ENCODE measurements around the gene MN1. TPM values are rescaled to one million over a fixed set of nuclear protein-coding genes. Genes with fewer than 3 reads are reported as not detected.
A peak's percentile ranks its signal among the peaks of the same experiment; 100 is the strongest.

Gene MN1
- total RNA-seq, 4 donors from 2014 or later, result 2.0 to 9.7 (median 8.2) TPM

DNA sequence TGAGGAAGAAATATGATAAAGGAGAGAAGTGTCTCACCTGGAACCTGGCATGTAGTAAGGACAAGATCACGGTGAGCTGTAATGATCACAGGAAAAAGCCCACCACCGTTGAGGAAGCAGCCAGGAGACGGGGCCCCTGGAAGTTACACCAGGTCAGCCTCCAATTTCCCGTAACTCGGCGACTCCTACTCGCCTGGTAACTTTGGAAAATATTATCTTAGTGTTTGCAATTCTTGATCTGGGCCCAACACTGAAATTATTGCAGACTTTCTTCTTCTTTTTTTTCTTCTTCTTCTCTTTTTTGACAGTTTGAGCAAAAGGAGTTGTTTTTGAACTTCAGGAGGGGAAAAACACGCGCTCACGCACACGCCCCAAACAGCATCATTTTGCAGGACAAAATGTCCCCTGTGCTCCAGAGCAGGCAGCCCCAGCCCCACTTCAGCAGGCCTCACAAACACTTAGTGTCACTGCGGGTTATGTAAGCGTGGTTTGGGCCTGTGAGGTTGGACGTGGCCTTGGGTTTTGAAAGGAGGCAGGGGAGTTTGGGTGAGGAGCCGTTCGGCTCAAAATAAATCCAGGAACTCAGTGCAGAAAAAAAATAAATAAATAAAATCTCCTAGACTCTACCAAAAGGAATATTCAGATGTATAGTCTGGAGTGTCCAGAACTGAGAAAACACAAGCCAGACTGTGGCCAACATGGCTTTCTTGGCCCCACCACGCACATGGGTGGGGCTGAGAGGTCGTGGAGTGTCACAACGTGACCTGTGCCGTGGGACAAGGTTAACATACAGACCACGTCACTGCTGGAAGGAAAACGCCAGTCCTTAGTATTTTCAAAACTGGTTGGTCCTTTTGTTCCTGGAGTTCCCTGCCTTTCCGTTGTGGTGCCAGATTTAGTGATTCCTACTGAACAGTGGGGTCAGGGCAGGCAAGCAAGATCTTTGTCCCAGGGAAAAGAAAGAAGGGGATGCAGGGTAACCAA, 26.3 kb upstream of the MN1 start:
- intact Hi-C loops (cut with DNase I; ENCODE audit: low total_unique reads), result no loop called here
- no peak for TF ChIP-seq POLR2A (IDR thresholded peaks at IDR 0.05)
- TF ChIP-seq CTCF (IDR thresholded peaks at IDR 0.05), result no peak
- H3K4me1 ChIP-seq, result no peaks in the 10 kb centered on the region
- H3K27me3 ChIP-seq, result no peaks in the 10 kb centered on the region
- H3K36me3 ChIP-seq, result no peaks in the 10 kb centered on the region
- peak; percentile 56 to 59 for DNase-seq
- no peaks in the 10 kb centered on the region for H3K9me3 ChIP-seq
- peak overlapping the region; percentile 45 to 59 for H3K27ac ChIP-seq
- no peak overlapping the region for H3K4me3 ChIP-seq

DNA sequence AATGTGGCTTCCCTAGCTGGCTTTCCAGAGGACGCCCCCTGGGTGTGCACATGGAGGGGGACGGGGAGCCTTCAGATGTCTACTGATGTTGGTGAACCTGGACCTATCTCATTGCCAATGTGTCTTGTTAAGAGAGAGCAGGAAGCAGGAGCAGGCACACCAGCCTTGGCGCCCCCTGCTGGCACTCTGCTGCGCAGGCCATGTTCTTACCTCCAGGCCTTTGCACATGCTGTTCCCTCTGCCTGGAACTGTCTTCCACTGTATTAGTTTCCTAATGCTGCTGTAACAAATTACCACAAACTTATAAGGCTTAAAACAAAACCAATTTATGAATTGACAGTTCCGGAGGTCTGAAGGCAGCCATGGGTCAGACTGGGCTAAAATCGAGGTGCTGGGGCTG, 23.6 kb upstream of the MN1 start:
- TF ChIP-seq CTCF (IDR thresholded peaks at IDR 0.05), result no peak
- no peak for TF ChIP-seq POLR2A (IDR thresholded peaks at IDR 0.05)
- no peaks in the 10 kb centered on the region for H3K9me3 ChIP-seq
- no peaks in the 10 kb centered on the region for H3K36me3 ChIP-seq
- H3K4me3 ChIP-seq, result no peak overlapping the region
- intact Hi-C loops (cut with DNase I; ENCODE audit: low total_unique reads), result no loop called here
- DNase-seq, result no peak
- H3K4me1 ChIP-seq, result no peaks in the 10 kb centered on the region
- H3K27me3 ChIP-seq, result no peaks in the 10 kb centered on the region
- no peak overlapping the region for H3K27ac ChIP-seq

GRCh38 chr22:27823221-27823620, 21.7 kb upstream of the MN1 start:
- Histone ChIP-seq H3K27me3 (no peaks in the 10 kb centered on the region), H3K4me1 (no peaks in the 10 kb centered on the region), H3K4me3 (no peak overlapping the region), H3K27ac (no peak overlapping the region), H3K9me3 (no peaks in the 10 kb centered on the region), H3K36me3 (no peaks in the 10 kb centered on the region)
- intact Hi-C loops (cut with DNase I; ENCODE audit: low total_unique reads), result no loop called here
- TF ChIP-seq POLR2A (IDR thresholded peaks at IDR 0.05) (no peak), CTCF (IDR thresholded peaks at IDR 0.05) (no peak)
- no peak for DNase-seq

GRCh38 chr22:27820896-27821866, 19.6 kb upstream of the MN1 start:
- TF ChIP-seq CTCF (IDR thresholded peaks at IDR 0.05) (no peak), POLR2A (IDR thresholded peaks at IDR 0.05) (no peak)
- H3K4me3 ChIP-seq, result no peak overlapping the region
- DNase-seq, result no peak
- intact Hi-C loops (cut with DNase I; ENCODE audit: low total_unique reads), result no loop called here
- no peaks in the 10 kb centered on the region for H3K4me1 ChIP-seq
- H3K27ac ChIP-seq, result no peak overlapping the region
- H3K9me3 ChIP-seq, result no peaks in the 10 kb centered on the region
- H3K36me3 ChIP-seq, result no peaks in the 10 kb centered on the region
- H3K27me3 ChIP-seq, result no peaks in the 10 kb centered on the region

All from uterus (tissue), 4 donors.